ENCODE measurements around the gene TMEM131L.

TMEM131L gene

GRCh38 chr4:153512952-153513500, 46.9 kb downstream of the TMEM131L start:
- DNase-seq (ENCODE audit: extremely low spot score), result no peak
- ChIA-PET POLR2A (no interaction called here), CTCF (interaction anchor here (0.7 to 2.1 kb wide), 6 partner anchors 10 to 130 kb away, joined by 3 to 12 read pairs (median 6); no protein-coding TSS in a partner anchor)
- TF ChIP-seq, protein P1, sequence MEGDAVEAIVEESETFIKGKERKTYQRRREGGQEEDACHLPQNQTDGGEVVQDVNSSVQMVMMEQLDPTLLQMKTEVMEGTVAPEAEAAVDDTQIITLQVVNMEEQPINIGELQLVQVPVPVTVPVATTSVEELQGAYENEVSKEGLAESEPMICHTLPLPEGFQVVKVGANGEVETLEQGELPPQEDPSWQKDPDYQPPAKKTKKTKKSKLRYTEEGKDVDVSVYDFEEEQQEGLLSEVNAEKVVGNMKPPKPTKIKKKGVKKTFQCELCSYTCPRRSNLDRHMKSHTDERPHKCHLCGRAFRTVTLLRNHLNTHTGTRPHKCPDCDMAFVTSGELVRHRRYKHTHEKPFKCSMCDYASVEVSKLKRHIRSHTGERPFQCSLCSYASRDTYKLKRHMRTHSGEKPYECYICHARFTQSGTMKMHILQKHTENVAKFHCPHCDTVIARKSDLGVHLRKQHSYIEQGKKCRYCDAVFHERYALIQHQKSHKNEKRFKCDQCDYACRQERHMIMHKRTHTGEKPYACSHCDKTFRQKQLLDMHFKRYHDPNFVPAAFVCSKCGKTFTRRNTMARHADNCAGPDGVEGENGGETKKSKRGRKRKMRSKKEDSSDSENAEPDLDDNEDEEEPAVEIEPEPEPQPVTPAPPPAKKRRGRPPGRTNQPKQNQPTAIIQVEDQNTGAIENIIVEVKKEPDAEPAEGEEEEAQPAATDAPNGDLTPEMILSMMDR (IDR thresholded peaks at IDR 0.05; ENCODE audit: control extremely low read depth, extremely low read depth, low read depth, missing control alignments), result no peak

GRCh38 chr4:153513596-153513995, 47.4 kb downstream of the TMEM131L start:
- no peak for DNase-seq (ENCODE audit: extremely low spot score)
- CTCF ChIA-PET, result interaction anchor here (0.6 to 2.1 kb wide), 7 partner anchors 9 to 130 kb away, joined by 3 to 12 read pairs (median 4); no protein-coding TSS in a partner anchor
- TF ChIP-seq, protein P1 (IDR thresholded peaks at IDR 0.05; ENCODE audit: control extremely low read depth, extremely low read depth, low read depth, missing control alignments), result no peak
- POLR2A ChIA-PET, result no interaction called here

- no peak for DNase-seq (ENCODE audit: extremely low spot score)
- CTCF ChIA-PET, result interaction anchor here (0.6 to 2.1 kb wide), 7 partner anchors 9 to 81 kb away, joined by 3 to 12 read pairs (median 7); no protein-coding TSS in a partner anchor
- POLR2A ChIA-PET, result no interaction called here
- TF ChIP-seq, protein P1 (IDR thresholded peaks at IDR 0.05; ENCODE audit: control extremely low read depth, extremely low read depth, low read depth, missing control alignments), result no peak
These were observed 47.9 kb downstream of the TMEM131L start for GRCh38 chr4:153514001-153514526.

GRCh38 chr4:153514688-153515426, 48.7 kb downstream of the TMEM131L start:
- DNase-seq (ENCODE audit: extremely low spot score), result no peak
- TF ChIP-seq, protein P1 (IDR thresholded peaks at IDR 0.05; ENCODE audit: control extremely low read depth, extremely low read depth, low read depth, missing control alignments), result no peak
- ChIA-PET POLR2A (no interaction called here), CTCF (interaction anchor here (1.7 to 2.1 kb wide), 5 partner anchors 8 to 29 kb away, joined by 4 to 12 read pairs (median 7); no protein-coding TSS in a partner anchor)

DNA sequence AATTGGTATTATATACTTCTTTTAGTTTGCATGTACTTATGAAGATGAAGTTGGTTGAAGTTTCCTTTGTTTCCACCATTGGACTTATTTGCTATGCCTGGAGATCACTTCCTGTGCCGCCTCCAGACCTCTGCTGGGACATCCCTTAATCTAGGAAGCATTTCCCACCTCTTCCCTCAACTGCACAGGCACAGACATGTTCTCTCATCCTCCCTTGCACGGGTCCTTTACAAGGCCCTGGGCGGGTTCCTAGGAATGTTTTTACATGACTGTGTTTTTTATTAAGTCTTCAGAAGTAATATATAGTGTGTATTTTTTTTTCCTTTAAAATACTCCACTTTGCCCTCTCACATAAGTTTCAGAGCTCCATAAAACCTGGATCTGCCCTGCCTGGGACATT, 51.0 kb downstream of the TMEM131L start:
- TF ChIP-seq, protein P1 (IDR thresholded peaks at IDR 0.05; ENCODE audit: control extremely low read depth, extremely low read depth, low read depth, missing control alignments), result no peak
- CTCF ChIA-PET, result interaction anchor here (0.9 to 3.0 kb wide), 5 partner anchors 14 to 84 kb away, joined by 3 to 8 read pairs (median 3); no protein-coding TSS in a partner anchor
- POLR2A ChIA-PET, result interaction anchor here (0.9 to 1.4 kb wide), 2 partner anchors 19 to 20 kb away, joined by 3 to 5 read pairs; no protein-coding TSS in a partner anchor
- no peak for DNase-seq (ENCODE audit: extremely low spot score)

DNA sequence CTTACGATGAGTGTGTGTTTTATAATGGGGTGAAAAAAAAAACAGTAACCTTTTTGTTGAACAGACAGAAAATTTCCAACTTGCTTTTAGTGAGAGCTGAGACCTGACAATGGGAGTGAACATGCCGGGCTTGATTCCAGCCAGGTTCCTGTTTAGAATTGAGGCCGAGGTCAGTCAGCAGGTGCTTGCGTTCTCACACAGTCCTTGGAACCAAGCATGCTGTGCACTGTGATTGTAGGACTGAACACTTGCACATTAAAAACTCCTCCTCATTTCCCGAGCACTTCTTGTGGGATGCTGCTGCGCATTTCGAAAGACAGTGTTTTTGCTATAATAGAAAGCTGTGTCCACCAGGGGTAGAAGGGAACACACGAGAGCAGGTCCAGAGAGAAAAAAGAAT, 51.8 kb downstream of the TMEM131L start:
- ChIA-PET POLR2A (interaction anchor here (1.4 kb wide), 1 partner anchor 21 kb away, joined by 5 read pairs; no protein-coding TSS in a partner anchor), CTCF (interaction anchor here (1.1 to 3.0 kb wide), 5 partner anchors 13 to 85 kb away, joined by 3 to 8 read pairs (median 5); no protein-coding TSS in a partner anchor)
- no peak for DNase-seq (ENCODE audit: extremely low spot score)
- TF ChIP-seq, protein P1 (IDR thresholded peaks at IDR 0.05; ENCODE audit: control extremely low read depth, extremely low read depth, low read depth, missing control alignments), result no peak

All from GM10248 (cell line).